ENCODE data around the gene ROCK2. TPM values are rescaled to one million over a fixed set of nuclear protein-coding genes. Genes with fewer than 3 reads are reported as not detected.
"Not testable (repeated sequence)": the region's sequence is repeated elsewhere in the genome, so short reads cannot be mapped to it uniquely, and the experiment has no call there.

The ROCK2 gene
- total RNA-seq, 1 experiment from 2014 or later: 38.0 TPM

GRCh38 chr2:11330457-11331142 is 13.8 kb downstream of the ROCK2 start:
- ChIA-PET POLR2A (ENCODE audit: unreplicated experiment) (no interaction called here), CTCF (no interaction called here)
- no peak overlapping the region for H3K4me3 ChIP-seq
- no peak overlapping the region for H3K27ac ChIP-seq
- H4K20me1 ChIP-seq (ENCODE audit: insufficient read depth): peaks cover 50% of the 10 kb centered on the region
- TF ChIP-seq CTCF (conservative IDR thresholded peaks at IDR 0.05) (no peak), EZH2 (IDR thresholded peaks at IDR 0.05; ENCODE audit: low read depth) (no peak)
- no peaks in the 10 kb centered on the region for H3K9me2 ChIP-seq (ENCODE audit: insufficient read depth)
- H3K9me3 ChIP-seq (ENCODE audit: insufficient read depth, low read depth): no peaks in the 10 kb centered on the region
- no peak for DNase-seq
- no peak overlapping the region for H3K4me2 ChIP-seq
- no peak overlapping the region for H2AFZ ChIP-seq
- H3K36me3 ChIP-seq (ENCODE audit: low read depth): no peaks in the 10 kb centered on the region
- no TSS peak for BruUV-seq (replicated peaks)
- H3K79me2 ChIP-seq (ENCODE audit: low read depth): peaks cover 94% of the 10 kb centered on the region
- H3F3A ChIP-seq (ENCODE audit: insufficient read depth, low read depth): peaks cover 7% of the 10 kb centered on the region
- H3K27me3 ChIP-seq (ENCODE audit: insufficient read depth, low read depth): no peaks in the 10 kb centered on the region
- peaks cover 14% of the 10 kb centered on the region for H3K4me1 ChIP-seq (replicated peaks; ENCODE audit: insufficient read depth)
- intact Hi-C loops (cut with micrococcal nuclease; ENCODE audit: unreplicated experiment): no loop called here

GRCh38 chr2:11329776-11330175 is 14.7 kb downstream of the ROCK2 start:
- POLR2A ChIA-PET (ENCODE audit: unreplicated experiment): interaction anchor here (0.7 kb wide), 1 partner anchor 12 kb away, joined by 12 read pairs; no protein-coding TSS in a partner anchor
- Histone ChIP-seq H3F3A (ENCODE audit: insufficient read depth, low read depth) (peaks cover 7% of the 10 kb centered on the region), H3K79me2 (ENCODE audit: low read depth) (peaks cover 94% of the 10 kb centered on the region), H3K9me3 (ENCODE audit: insufficient read depth, low read depth) (no peaks in the 10 kb centered on the region), H3K27me3 (ENCODE audit: insufficient read depth, low read depth) (no peaks in the 10 kb centered on the region), H2AFZ (no peak overlapping the region), H3K4me1 (replicated peaks; ENCODE audit: insufficient read depth) (peaks cover 12% of the 10 kb centered on the region), H3K4me2 (no peak overlapping the region), H3K27ac (no peak overlapping the region), H4K20me1 (ENCODE audit: insufficient read depth) (peaks cover 51% of the 10 kb centered on the region), H3K9me2 (ENCODE audit: insufficient read depth) (no peaks in the 10 kb centered on the region), H3K4me3 (no peak overlapping the region), H3K36me3 (ENCODE audit: low read depth) (no peaks in the 10 kb centered on the region)
- DNase-seq: no peak
- intact Hi-C loops (cut with micrococcal nuclease; ENCODE audit: unreplicated experiment): no loop called here
- no TSS peak for BruUV-seq (replicated peaks)
- TF ChIP-seq CTCF (conservative IDR thresholded peaks at IDR 0.05) (no peak), EZH2 (IDR thresholded peaks at IDR 0.05; ENCODE audit: low read depth) (no peak)
- CTCF ChIA-PET: interaction anchor here (0.7 kb wide), 1 partner anchor 37 kb away, joined by 3 read pairs; no protein-coding TSS in a partner anchor

GRCh38 chr2:11328522-11328921 is 15.9 kb downstream of the ROCK2 start:
- H3K9me3 ChIP-seq (ENCODE audit: insufficient read depth, low read depth); H3K9me2 ChIP-seq (ENCODE audit: insufficient read depth); H3K27me3 ChIP-seq (ENCODE audit: insufficient read depth, low read depth); H3K27ac ChIP-seq; H3K4me2 ChIP-seq; intact Hi-C loops (cut with micrococcal nuclease; ENCODE audit: unreplicated experiment); CTCF ChIA-PET; H2AFZ ChIP-seq; BruUV-seq (replicated peaks); H3K4me1 ChIP-seq (replicated peaks; ENCODE audit: insufficient read depth); H3F3A ChIP-seq (ENCODE audit: insufficient read depth, low read depth); POLR2A ChIA-PET (ENCODE audit: unreplicated experiment); H3K4me3 ChIP-seq; H3K36me3 ChIP-seq (ENCODE audit: low read depth); DNase-seq: not testable (repeated sequence)
- Histone ChIP-seq H3K79me2 (ENCODE audit: low read depth) (peaks cover 94% of the 10 kb centered on the region), H4K20me1 (ENCODE audit: insufficient read depth) (peaks cover 51% of the 10 kb centered on the region)

- POLR2A ChIA-PET (ENCODE audit: unreplicated experiment): no interaction called here
- H3K4me2 ChIP-seq: no peak overlapping the region
- no peaks in the 10 kb centered on the region for H3K36me3 ChIP-seq (ENCODE audit: low read depth)
- no peak overlapping the region for H3K27ac ChIP-seq
- H3K27me3 ChIP-seq (ENCODE audit: insufficient read depth, low read depth): no peaks in the 10 kb centered on the region
- CTCF ChIA-PET: no interaction called here
- H3K9me2 ChIP-seq (ENCODE audit: insufficient read depth): no peaks in the 10 kb centered on the region
- no peak for TF ChIP-seq EZH2 (IDR thresholded peaks at IDR 0.05; ENCODE audit: low read depth)
- TF ChIP-seq CTCF (conservative IDR thresholded peaks at IDR 0.05): no peak
- H4K20me1 ChIP-seq (ENCODE audit: insufficient read depth): peaks cover 49% of the 10 kb centered on the region
- peaks cover 7% of the 10 kb centered on the region for H3F3A ChIP-seq (ENCODE audit: insufficient read depth, low read depth)
- DNase-seq: no peak
- H2AFZ ChIP-seq: no peak overlapping the region
- no peaks in the 10 kb centered on the region for H3K4me1 ChIP-seq (replicated peaks; ENCODE audit: insufficient read depth)
- no peaks in the 10 kb centered on the region for H3K9me3 ChIP-seq (ENCODE audit: insufficient read depth, low read depth)
- no TSS peak for BruUV-seq (replicated peaks)
- peaks cover 94% of the 10 kb centered on the region for H3K79me2 ChIP-seq (ENCODE audit: low read depth)
- H3K4me3 ChIP-seq: no peak overlapping the region
- intact Hi-C loops (cut with micrococcal nuclease; ENCODE audit: unreplicated experiment): no loop called here
Measured at GRCh38 chr2:11327871-11328270, 16.6 kb downstream of the ROCK2 start.

All from PC-9 (cell line).